GM21723 (cell line): Measurements from ENCODE around the gene SCN5A.
A peak's percentile ranks its signal among the peaks of the same experiment; 100 is the strongest.

Experiments
- ATAC-seq: cut with Tn5 transposase; IDR thresholded peaks from one replicate; pipeline ENCODE4 v1.9.1; 2021; ENCODE audit warnings: mild to moderate bottlenecking, moderate library complexity; ENCODE audit not compliant: unreplicated experiment

The SCN5A gene

GRCh38 chr3:38516669-38517068 lies 132.8 kb downstream of the SCN5A start:
- no peak for ATAC-seq

- no peak for ATAC-seq
Observed at GRCh38 chr3:38515367-38515766, 134.1 kb downstream of the SCN5A start.

GRCh38 chr3:38511546-38511945 lies 137.9 kb downstream of the SCN5A start:
- ATAC-seq: no peak

GRCh38 chr3:38510631-38511030 lies 138.9 kb downstream of the SCN5A start:
- no peak for ATAC-seq

GRCh38 chr3:38509732-38510131 lies 139.8 kb downstream of the SCN5A start:
- no peak for ATAC-seq

- ATAC-seq: peak; percentile 94
Observed at GRCh38 chr3:38507120-38507519, 142.4 kb downstream of the SCN5A start.

- no peak for ATAC-seq
Observed at GRCh38 chr3:38500688-38501417, 148.6 kb downstream of the SCN5A start.
